NAMALWA (cell line): ENCODE results near the gene GAS6.
"Not testable (repeated sequence)": the region's sequence is repeated elsewhere in the genome, so short reads cannot be mapped to it uniquely, and the experiment has no call there.

Source experiments
- DNase-seq: peaks from one replicate; pipeline ENCODE4 v3.0.0-alpha.2; 2015; ENCODE audit warnings: low spot score

The GAS6 gene

DNA sequence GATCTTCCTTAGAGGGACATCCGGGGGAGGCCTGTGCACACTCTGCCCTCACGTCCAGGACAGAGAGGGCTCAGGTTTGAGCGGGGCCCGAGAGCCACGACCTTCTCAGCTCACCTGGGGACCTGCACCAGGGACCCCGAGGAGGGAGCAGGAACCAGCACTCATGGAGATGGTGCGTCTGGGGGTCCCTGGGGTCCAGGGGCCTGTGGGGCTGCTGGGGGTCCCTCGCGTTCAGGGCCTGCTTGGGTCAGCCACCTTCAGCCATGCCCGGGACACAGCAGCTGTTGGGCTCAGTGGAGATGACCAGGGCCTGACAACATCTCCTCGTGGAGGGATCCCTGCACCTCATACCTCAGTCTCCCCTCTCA is 57.8 kb downstream of the GAS6 start:
- DNase-seq = no peak

GRCh38 chr13:113805431-113806103 is 58.3 kb downstream of the GAS6 start:
- no peak for DNase-seq

DNA sequence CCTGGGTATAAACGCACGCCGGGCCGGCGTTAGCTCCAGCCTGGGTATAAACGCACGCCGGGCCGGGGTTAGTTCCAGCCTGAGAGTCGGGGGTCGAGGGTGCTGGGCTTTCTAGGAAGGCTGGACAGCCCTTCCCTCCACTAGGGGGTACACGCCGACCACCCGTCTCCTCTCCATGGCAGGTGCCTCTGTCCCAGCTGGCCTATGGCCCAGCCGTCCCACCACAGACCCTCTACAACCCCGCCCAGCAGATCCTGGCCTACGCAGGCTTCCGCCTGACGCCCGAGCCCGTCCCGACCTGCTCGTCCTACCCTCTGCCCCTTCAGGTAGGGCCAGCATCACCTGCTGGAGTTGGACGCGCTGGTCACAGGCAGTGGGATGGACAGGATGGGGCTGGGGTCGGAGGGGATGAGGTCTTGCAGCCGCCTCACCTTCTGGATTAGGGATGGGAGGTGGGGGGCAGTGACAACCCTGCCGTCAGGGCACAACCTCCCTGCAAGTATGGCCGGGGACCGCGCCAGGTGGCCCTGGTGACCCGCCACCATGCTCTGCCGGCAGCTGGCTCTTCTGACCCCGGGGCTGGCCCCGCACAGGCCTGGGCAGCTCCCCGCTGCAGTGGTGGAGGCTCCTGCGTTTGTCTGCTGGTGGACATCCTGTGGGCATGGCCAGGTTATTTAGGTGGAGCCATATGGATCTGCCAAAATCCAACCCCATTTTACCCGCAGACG is 59.0 kb downstream of the GAS6 start:
- no peak for DNase-seq

DNA sequence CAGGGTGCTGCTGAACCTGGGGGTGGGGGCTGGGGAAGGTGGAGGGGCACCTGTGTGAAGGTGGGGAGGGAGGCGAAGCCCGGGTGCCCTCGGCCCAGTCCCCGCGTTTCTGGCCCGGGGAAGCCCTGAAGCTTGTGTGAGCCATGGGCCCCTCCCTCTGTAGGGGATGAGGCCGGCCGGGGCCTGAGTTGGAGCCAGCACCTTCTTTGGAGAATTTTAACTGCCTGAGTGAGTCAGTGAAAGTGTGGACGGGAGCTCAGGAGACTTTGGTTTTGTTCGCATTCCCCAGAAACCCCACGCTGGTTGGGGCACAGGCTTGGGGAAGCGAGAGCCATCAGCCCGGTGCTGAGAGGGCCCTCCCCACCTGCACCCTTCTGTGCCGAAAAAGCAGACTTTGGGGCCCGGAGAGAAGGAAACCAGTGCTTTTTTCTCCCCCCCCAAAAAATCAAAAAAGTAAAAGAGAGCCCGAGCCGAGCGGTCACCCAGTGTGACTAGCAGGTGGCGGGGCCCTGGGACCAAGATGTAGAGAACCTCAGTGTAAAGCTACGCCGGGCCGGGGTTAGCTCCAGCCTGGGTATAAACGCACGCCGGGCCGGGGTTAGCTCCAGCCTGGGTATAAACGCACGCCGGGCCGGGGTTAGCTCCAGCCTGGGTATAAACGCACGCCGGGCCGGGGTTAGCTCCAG is 59.7 kb downstream of the GAS6 start:
- no peak for DNase-seq

DNA sequence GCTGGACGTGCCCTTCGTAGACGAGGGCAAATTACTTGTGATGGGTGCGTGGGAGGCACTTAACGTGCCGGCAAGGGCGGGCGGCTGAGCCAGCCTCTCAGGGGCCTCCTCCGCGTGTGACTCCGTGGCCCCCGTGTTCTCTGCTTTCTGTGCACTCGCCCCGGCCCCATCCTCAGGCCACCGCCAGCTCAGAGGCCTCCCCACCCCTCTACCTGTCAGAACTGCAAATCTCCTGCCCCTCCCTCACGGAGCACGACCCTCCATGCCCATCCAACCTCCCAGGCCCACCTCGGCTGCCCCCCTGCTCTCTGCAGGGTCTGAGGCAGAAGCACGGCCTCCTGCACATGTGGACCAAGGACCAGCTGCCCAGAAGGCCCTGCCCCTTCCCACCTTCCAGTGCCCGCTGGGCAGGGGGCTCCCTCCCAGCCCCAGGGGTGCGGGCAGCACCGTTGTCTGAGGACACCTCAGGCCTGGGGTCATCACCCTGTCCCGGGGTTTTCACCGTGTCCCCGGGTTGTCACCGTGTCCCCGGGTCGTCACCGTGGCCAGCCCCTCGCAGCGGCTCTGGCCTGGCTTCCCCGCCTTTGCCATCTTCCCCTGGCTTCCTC is 60.4 kb downstream of the GAS6 start:
- no peak for DNase-seq

DNA sequence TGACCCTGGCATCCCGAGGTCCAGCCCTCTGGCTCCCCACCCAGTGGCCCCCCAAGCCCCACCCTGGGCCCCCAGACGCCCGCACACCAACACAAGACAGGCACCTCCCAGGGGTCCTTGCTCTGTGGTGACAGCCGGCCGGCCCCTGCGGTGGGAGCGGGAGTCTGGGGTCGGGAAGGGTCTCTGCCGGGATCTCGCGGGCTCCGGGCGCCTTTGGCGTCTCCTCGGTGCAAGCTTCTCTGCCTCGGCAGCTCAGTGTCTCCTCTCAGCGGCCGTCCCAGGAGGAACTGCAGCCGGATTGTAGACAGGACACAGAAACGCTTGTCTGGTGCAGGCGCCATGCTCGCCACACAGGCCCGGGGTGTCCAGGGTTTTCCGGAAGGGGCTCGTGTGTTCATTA is 61.1 kb downstream of the GAS6 start:
- no peak for DNase-seq

DNA sequence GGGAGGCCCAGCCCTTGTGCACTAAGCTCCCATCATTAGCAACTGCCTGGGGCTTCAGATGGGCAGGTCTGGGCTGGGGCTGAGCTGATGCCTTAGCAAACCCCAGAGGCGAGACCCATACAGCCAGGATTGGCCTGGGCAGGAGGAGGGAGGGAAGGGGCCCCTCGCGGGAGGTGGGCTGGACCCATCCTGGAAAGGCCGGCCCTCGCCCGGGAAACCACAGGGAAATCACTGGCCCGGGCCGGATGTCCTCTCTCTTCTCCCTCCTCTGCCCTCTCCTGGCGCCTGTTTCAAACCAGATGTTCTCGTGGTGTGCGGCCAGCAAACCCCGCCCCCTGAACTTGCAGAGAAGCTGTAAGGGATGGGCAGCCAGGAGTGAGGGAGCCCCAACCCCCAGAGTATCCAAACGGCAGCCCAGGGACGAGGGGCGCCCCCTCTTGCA is 61.8 kb downstream of the GAS6 start:
- DNase-seq = no peak

- no peak for DNase-seq
Observed at GRCh38 chr13:113801289-113801961, 62.5 kb downstream of the GAS6 start.

- no peak for DNase-seq
Observed at GRCh38 chr13:113800576-113800926, 63.3 kb downstream of the GAS6 start.

- no peak for DNase-seq
Observed at GRCh38 chr13:113798200-113798811, 65.6 kb downstream of the GAS6 start.

DNA sequence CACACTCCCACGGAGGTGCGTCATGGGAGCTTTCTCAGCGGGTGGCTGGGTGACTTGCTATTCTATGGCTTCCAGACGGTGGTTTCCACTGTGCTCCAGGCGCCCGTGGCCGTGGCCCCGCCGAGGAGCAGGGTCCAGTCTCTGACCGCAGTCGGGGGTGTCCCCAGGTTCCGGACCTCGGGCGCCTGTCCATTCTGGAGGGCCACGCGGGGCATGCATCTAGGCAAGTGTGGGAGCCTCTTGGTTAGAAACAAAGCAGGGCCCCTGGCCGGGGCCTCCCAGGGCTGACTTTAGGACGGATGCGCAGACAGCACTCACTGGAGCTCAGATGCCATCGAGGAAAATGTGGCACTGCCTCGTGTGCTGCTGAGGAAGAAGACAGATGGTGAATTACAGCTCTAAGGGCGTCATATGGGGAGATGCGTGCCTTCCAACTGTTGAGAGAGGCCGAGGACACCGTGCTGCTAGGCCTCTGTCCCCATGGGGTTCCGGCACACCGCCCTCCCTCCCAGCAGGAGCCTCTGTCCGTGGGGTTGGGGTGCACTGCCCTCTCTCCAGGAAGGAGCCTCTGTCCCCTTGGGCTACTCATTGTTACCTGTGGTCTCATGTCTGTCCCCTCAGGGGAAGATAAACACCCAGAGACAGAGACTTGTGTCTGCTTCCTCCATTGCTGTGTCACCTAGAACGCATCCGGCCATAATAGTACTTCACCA is 66.8 kb downstream of the GAS6 start:
- no peak for DNase-seq

DNA sequence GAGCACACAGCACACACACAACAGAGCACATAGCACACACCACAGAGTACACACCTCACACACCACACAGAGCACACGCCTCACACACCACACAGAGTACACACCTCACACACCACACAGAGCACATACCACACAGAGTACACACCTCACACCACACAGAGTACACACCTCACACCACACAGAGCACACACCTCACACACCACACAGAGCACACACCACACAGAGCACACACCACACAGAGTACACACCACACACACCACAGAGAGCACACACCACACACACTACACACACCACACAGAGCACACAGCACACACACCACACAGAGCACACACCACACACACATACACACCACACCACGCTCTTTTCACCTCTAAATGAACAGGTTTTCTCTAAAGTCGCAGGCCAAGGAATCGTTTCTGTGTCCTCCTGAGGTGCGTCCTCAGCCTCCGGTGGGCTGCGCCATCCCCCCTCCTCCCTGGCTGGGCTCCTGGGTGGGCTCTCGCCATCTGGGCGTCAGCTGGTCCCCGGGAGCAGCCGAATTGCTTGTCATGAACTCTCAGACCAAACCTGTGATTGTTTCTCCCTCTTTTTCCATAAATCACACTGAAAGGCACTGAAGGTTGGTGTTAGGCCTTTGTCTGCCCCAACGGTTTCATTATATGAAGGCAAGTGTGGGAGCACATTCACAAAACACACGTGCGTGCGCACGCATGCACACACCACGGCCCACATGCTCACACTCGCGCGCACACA is 67.5 kb downstream of the GAS6 start:
- no peak for DNase-seq

DNA sequence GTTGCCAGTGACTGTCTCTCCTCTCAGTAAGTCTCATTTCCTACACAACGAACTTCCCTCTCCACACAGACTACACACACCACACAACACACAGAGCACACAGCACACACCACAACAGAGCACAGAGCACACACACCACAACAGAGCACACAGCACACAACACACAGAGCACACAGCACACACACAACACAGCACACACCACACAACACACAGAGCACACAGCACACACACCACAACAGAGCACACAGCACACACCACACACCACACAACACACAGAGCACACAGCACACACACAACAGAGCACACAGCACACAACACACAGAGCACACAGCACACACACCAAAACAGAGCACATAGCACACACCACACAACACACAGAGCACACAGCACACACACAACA is 68.5 kb downstream of the GAS6 start:
- DNase-seq = not testable (repeated sequence)

DNA sequence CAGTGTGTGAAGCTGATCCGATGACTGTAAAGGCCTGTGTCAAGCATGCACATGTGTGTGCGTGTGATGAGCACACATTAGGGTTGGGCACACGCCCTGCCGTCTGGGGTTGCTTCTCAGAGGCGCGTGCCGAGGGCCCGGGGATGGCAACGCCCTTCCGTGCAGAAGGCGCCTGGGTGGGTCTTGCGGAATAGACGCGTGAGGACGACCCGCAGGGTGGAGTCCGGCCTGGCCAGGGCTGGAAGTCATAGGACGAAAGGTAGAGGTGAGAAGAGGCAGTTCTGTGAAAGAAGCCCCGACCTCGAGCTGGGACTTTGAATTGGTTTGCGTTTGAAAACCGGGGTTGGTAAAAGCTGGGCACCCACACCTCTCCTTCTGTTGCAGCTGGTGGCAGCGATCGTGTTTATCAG is 69.1 kb downstream of the GAS6 start:
- DNase-seq = no peak

- no peak for DNase-seq
Observed at GRCh38 chr13:113794086-113794485, 69.8 kb downstream of the GAS6 start.

DNA sequence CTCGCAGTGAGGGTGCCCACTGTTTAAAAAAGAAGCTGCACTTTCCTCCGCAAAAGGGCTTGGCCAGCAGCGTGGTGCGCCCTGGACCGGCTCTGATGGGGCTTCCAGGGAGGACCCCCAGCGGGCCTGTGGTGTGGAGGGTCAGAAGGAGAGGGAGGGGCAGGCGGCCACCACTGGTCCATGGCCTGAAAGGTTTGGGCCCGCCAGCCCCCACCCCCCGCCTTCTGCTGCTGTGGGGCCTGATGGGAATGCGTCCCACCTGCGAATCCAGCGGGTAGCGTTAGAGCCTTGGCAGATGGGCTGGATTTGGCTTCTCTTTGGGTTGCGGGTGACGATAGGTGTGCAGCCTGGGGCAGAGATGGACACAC is 70.2 kb downstream of the GAS6 start:
- no peak for DNase-seq

GRCh38 chr13:113792886-113793717 is 70.8 kb downstream of the GAS6 start:
- DNase-seq = no peak

GRCh38 chr13:113792236-113792770 is 71.6 kb downstream of the GAS6 start:
- DNase-seq = no peak

GRCh38 chr13:113791761-113792160 is 72.1 kb downstream of the GAS6 start:
- no peak for DNase-seq
